HL-60 (cell line): Measurements from ENCODE around the gene RGS6.

ENCODE experiments used
- DNase-seq, 2 experiments: peaks; one replicate each; pipeline ENCODE4 v3.0.0-alpha.2; 2010 to 2020; ENCODE audit warnings: low read depth in 1 of 2, low spot score in 1 of 2
- H3K27ac ChIP-seq: fragments of 250-450 bp; sonication (Bioruptor Pico); replicated peaks from 2 replicates; pipeline ENCODE4 v1.5.1; 2020; ENCODE audit warnings: mild to moderate bottlenecking, moderate library complexity
- H3K27me3 ChIP-seq: fragments of 250-450 bp; sonication (Bioruptor Pico); 2 replicates; pipeline ENCODE4 v1.5.1; 2021; ENCODE audit warnings: mild to moderate bottlenecking, moderate library complexity; ENCODE audit not compliant: insufficient read depth, poor library complexity, severe bottlenecking
- H3K4me3 ChIP-seq: replicated peaks from 2 replicates; pipeline ENCODE4 v1.5.1; 2011; ENCODE audit warnings: mild to moderate bottlenecking, control low read depth, low read length; ENCODE audit not compliant: insufficient read depth
- CTCF ChIP-seq: IDR thresholded peaks from one replicate; pipeline ENCODE4 v1.5.1; 2011; ENCODE audit warnings: low read length, control low read depth, inconsistent platforms; ENCODE audit not compliant: insufficient read depth
- GABPA ChIP-seq: IDR thresholded peaks from 2 replicates; pipeline ENCODE4 v1.6.1; 2012; ENCODE audit warnings: low read depth
- POLR2AphosphoS5 ChIP-seq: IDR thresholded peaks from 2 replicates; pipeline ENCODE4 v1.6.1; 2012; ENCODE audit warnings: low read depth
- REST ChIP-seq: IDR thresholded peaks from 2 replicates; pipeline ENCODE4 v1.6.1; 2012; ENCODE audit warnings: low read depth; ENCODE audit not compliant: insufficient replicate concordance
- SPI1 ChIP-seq: IDR thresholded peaks from 2 replicates; pipeline ENCODE4 v1.6.1; 2012; ENCODE audit warnings: low read depth, mild to moderate bottlenecking, borderline replicate concordance

Gene RGS6

GRCh38 chr14:72332871-72333270 is 400.6 kb downstream of the RGS6 start:
- H3K27ac ChIP-seq: no peak overlapping the region

GRCh38 chr14:72333357-72333756 is 401.1 kb downstream of the RGS6 start:
- DNase-seq: no peak
- Histone ChIP-seq H3K27me3 (no peaks in the 10 kb centered on the region), H3K4me3 (no peak overlapping the region), H3K27ac (no peak overlapping the region)
- TF ChIP-seq REST: no peak
- no peak for TF ChIP-seq POLR2AphosphoS5
- TF ChIP-seq SPI1: no peak
- no peak for TF ChIP-seq GABPA
- no peak for TF ChIP-seq CTCF

More at GRCh38 chr14:72332871-72333270, 400.6 kb downstream of the RGS6 start:
- DNase-seq: no peak
- no peaks in the 10 kb centered on the region for H3K27me3 ChIP-seq
- TF ChIP-seq POLR2AphosphoS5 (no peak), REST (no peak), SPI1 (no peak), CTCF (no peak), GABPA (no peak)
- no peak overlapping the region for H3K4me3 ChIP-seq

- Histone ChIP-seq H3K27me3 (no peaks in the 10 kb centered on the region), H3K4me3 (no peak overlapping the region), H3K27ac (no peak overlapping the region)
- TF ChIP-seq CTCF: no peak
- DNase-seq: no peak
These were observed 404.2 kb downstream of the RGS6 start for GRCh38 chr14:72336311-72336980.

GRCh38 chr14:72341237-72341636 is 409.0 kb downstream of the RGS6 start:
- TF ChIP-seq GABPA: no peak
- TF ChIP-seq SPI1: no peak
- no peak for TF ChIP-seq CTCF
- no peak for TF ChIP-seq POLR2AphosphoS5
- TF ChIP-seq REST: no peak
- no peak overlapping the region for H3K27ac ChIP-seq
- no peak for DNase-seq
- H3K27me3 ChIP-seq: no peaks in the 10 kb centered on the region
- no peak overlapping the region for H3K4me3 ChIP-seq
